Stimulated activated CD4-positive, alpha-beta T cell treated with anti-CD3 and anti-CD28 coated beads, Interleukin-1b, Interleukin-23, amount 100 ng/mL, for 48 hours (primary cell): ENCODE measurements around the gene CAND2.

ENCODE experiments used
- DNase-seq: peaks from one replicate; pipeline ENCODE4 v3.0.0-alpha.2; 2020

Gene CAND2

DNA sequence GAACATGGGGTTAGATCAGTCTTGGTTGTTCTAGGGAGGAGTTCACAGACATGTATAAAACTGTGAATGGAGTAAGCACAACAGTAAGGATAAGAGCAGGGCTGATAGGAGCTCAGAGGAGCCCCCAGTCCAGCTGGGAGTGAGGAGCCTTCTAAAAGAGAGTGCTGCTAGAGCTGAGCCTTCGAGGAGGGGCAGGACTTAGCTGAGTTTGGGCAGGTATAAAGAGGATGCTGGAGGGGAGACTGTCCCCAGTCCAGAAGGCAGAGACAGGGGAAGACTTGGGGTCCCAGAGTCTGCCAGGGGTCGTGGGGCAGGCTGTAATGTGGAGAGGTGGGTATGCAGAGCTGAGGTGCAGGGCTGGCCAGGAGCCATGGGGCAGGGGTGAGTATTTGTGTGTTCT, 12.1 kb downstream of the CAND2 start:
- no peak for DNase-seq

GRCh38 chr3:12809001-12809400, 12.5 kb downstream of the CAND2 start:
- DNase-seq = no peak

DNA sequence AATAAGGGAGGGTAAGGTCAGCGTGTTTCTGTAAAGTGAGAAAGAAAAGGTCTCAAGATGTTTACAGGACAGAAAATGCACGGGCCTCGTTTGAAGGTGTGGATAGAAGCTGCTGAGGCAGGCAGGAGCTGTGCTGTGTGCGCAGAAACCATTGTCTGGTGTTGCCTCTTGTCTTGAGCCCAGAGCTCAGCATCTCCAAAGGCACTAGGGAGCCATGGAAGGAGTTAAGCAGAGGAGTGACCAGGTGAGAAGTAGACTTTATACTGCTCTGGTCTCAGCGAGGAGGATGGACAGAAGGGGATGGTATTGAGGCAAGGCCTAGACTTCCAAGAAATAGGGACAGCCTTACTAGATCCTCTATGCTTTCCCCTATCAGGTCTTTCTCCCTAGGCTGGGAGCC, 13.0 kb downstream of the CAND2 start:
- no peak for DNase-seq

DNA sequence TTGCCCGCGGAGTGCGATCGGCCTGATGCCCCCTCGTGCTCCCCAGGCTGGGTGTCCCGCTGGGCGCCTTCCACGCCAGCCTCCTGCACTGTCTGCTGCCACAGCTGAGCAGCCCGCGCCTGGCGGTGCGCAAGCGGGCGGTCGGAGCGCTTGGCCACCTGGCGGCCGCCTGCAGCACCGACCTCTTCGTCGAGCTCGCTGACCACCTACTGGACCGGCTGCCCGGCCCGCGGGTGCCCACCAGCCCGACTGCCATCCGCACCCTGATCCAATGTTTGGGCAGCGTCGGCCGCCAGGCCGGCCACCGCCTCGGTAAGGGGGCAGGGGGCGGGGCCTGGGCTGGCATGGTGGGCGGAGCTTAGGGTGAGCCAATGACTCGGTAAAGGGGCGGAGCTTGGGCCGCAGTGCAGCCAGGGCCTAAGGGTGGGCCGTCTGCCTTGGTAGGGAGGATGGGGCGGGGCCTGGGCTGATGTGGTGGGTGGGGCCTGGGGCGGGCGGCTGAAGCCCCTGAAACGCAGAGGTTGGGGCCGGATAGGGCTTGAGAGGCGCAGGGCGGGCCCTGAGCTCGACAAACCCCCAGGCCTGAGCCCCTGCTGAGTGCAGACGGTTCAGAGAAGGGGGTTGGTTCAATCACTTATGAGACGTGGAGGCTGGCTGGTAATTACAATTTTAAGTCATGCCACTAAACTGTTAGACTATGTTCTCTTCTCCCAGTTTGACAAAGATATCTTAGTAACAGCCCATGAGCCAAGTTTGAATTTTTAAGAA, 13.7 kb downstream of the CAND2 start:
- peak; percentile 91 for DNase-seq

GRCh38 chr3:12810961-12811360, 14.5 kb downstream of the CAND2 start:
- no peak for DNase-seq

- DNase-seq = no peak
These were observed 16.3 kb downstream of the CAND2 start for GRCh38 chr3:12812812-12813211.

DNA sequence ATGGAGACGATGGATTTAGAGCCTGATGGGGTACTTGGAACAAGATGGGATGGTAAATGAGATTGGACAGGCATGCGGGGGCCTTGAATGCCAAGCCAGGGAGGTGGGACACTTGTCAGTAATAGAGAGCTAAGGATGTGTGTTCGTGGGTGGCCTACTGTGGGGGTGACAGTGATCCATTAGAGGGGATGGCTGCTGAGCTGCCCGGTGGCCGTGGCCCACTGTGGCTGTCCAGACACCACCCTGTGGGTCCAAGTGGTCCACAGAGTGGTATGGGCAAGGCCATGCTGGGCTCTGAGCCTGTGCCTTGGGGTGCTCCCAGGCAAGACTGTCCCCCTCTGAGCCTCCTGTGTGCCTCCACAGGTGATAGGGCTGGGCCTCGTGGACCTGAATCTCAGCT, 17.5 kb downstream of the CAND2 start:
- DNase-seq = no peak

GRCh38 chr3:12815078-12815477, 18.6 kb downstream of the CAND2 start:
- DNase-seq = no peak

DNA sequence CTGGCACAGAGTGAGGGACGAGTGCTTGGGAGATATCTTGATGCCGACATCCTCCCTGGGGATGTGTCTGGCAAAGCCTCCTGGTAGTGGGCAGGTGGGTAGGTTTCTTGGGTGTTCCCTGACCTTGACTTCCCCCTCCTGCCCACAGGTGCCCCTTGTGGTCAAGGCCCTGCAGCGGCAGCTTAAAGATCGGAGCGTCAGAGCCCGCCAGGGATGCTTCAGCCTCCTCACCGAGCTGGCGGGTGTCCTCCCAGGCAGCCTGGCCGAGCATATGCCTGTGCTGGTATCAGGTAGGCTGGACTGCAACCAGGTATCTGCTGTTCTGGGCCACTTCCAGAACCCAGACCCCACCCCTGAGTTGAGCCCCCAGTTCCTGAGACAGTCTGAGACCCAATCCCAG, 19.2 kb downstream of the CAND2 start:
- no peak for DNase-seq

- no peak for DNase-seq
These were observed 20.3 kb downstream of the CAND2 start for GRCh38 chr3:12816521-12817342.

- DNase-seq = no peak
These were observed 20.8 kb downstream of the CAND2 start for GRCh38 chr3:12817343-12817710.

DNA sequence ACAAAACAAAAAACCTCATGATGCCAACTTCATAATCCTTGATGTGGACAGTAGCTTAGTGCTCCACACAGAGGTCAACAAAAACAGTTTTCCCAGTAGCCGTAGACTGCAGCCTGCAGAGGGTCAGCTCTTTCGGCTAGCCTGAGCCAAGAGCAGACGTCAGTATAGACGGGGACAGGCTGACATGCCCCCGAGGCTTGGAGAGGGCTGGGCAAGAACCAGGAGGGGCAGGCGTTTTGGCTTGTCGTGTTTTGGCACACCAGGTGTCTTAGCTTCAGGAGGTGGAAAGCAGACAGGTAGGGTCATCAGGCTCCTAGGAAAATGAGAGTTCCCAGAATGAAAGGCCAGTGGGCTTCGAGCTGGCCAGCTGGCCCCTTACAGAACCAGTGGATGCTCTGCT, 21.8 kb downstream of the CAND2 start:
- no peak for DNase-seq

GRCh38 chr3:12818773-12819172, 22.3 kb downstream of the CAND2 start:
- DNase-seq = no peak

DNA sequence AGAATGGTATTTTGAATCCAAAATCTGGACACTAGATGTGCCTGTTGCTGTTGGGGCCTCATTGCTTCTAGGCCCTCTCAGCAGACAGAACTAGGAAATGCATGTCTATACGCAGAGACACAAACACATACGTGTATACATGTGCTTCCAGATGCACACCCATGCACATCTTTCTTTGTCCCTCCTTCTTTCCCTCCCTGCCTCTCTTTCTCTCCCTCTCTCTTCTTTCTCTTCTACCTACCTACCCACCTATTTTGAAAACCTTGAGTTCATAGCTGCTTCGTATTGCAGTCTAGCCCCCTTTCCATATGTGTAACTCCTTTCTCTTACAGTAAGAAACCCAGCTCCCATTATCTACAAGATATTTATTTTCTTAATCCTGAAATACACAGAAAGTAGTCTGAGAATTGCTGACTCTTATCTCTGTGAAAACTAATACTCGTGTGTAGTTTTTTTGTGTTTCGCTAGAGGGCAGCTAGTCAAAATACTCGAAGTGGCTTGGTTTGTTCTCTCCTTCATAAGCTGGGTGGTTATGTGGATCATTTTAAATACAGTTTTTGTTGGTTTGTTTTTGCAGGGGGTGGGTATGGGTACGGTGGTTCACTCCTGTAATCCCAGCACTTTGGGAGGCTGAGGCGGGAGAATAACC, 26.4 kb downstream of the CAND2 start:
- no peak for DNase-seq

DNA sequence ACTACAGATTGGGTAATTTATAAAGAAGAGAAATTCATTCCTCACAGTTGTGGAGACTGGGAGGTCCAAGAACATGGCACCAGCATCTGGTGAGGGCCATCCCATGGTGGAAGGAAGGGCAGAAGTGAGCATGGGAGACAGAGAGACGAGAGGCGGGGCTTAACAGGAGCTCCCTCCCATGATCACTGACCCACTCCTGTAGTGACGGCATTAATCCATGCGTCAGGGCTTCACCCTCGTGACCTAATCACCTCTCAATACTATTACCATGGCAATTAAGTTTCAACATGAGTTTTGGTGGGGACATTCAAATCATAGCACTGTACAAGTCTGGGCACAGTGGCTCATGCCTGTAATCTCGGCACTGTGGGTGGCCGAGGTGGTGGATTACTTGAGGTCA, 27.8 kb downstream of the CAND2 start:
- no peak for DNase-seq

- no peak for DNase-seq
These were observed 28.7 kb downstream of the CAND2 start for GRCh38 chr3:12825156-12825555.

DNA sequence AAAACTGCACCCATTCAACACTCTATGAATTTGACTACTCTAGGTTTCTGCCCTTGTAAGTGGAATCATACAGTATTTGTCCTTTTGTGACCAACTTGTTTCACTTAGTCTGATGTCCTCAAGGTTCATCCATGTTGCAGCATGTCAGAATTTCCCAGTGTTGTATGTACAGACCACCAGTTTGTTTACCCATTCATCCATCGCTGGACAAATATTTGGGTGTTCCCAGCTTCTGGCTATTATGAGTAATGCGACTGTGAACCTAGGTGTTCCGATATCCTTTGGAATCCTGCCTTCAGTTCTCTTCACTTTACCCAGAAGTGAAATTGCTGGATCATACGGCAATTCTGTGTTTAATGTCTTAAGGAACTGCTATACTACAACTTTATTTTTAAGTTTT, 32.3 kb downstream of the CAND2 start:
- DNase-seq = no peak

- no peak for DNase-seq
These were observed 32.9 kb downstream of the CAND2 start for GRCh38 chr3:12829404-12829803.

DNA sequence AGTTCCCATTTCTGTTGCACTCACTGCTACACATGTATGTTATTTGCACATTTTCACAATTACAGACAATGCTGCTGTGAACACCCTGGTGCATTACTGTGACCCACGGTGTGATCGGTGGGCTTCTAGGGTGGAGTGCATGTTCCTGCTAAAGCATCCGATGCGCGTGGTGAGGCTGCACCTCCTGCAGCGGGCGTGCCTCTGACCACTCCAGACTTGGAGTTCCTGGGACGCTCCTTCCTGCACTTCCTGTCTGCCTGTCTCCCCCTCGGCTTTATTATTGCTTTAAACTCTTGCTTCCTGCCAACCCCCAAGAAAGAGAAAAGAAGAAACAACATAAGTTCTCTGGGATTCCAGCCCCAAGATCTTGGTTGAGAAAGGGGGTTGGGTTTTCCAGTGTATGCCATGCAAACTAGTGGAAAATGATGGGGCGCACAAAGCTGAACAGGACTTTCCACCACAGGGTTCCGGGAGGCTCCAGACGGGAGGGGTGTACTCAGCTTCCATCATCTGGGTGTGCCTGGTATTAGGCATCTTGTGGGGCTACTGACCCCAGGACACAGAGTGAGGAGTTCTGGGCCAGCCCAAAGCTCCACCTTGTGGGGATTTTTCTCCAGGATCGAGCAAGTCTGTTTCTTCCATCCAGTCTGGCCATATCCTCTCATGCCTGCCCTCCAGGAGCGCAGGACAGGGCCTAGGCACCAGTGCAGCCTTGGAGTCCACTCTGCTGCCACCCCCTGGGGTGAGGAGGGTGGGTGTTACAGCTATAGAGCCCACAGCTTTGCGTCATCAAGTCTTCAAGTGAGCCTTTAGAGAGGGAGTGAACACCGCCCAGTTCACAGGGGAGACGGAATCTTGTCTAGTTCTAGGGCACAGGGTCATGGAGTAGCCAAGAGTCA, 33.7 kb downstream of the CAND2 start:
- no peak for DNase-seq

GRCh38 chr3:12830785-12831156, 34.3 kb downstream of the CAND2 start:
- DNase-seq = no peak

DNA sequence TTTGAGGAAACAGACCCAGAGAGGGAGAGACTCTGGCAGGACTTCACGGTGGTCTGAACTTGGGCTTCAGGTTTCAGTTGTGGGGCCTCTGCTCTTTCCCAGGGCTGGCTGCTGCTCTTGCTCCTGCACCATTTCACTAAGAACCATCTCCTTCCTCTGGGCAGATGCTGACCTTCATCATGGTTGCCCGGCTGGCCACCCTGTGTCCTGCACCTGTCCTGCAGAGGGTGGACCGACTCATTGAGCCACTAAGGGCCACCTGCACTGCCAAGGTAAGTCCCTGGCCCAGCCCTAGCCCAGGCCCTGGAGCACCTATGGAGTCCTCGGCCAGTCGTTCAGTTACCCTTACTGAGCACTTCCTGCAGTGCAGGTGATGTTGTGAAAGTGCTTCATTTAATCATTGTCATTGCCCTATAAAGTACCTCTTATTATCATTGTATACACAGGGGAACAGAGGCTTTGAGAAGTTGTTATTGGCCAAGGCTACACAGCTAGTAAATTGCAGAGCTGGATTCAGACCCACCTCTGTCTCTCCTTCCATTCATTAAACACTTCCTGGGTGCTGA, 34.9 kb downstream of the CAND2 start:
- no peak for DNase-seq

DNA sequence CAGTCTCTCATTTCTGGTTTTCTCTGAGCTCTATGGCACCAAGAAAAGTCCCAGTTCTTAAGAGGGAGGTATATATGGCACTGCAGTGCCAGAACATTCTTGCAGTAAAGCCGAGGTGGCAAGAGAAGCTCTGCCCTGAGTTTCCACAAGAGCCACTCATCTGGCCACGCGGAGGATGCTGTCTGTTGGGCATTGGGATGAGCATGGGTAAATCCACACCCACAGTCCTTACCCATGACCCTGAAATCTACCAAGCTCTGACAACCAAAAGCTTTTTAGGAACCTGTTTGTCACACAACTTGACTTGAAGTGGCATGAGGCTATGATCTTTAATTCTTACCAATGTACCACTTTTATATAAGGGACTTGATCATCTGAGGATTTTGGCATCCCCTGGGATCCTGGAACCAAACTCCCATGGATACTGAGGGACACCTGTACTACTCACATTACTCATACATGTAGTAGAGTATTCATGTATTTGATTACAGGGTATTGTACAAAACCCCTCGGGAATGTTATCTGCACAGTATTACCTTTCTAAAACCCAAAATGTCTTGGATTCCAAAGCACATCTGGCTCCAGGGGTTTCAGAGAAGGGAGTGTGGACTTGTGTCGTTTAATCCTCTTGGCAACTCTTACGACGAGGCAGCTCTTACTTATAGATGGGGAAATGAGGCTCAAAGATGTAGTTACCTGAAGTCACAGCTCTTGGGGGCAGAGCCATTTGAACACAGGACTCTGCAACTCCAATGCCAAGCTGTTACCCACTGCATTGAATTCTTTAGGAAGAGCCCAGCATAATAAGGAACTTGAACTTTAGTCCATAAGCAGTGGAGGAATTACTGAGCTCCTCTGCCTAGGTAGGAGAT, 36.1 kb downstream of the CAND2 start:
- DNase-seq = no peak
